Activated CD4-positive, alpha-beta memory T cell treated with anti-CD3 and anti-CD28 coated beads, Interleukin-2, amount 10 ng/mL, durations not matched to agents 7 days and 5 days (primary cell): ENCODE data around the gene GRM5. TPM values are rescaled to one million over a fixed set of nuclear protein-coding genes. Genes with fewer than 3 reads are reported as not detected.
"Not testable (repeated sequence)": the region's sequence is repeated elsewhere in the genome, so short reads cannot be mapped to it uniquely, and the experiment has no call there.

ENCODE experiments used
- CTCF ChIA-PET: fragments of 350-600 bp; sonication (Branson Sonifier 250); formaldehyde crosslinking; loops from one replicate; lab custom pipeline; 2021; ENCODE audit warnings: antibody characterized with exemption, inconsistent platforms; lab: Charles Lee
- POLR2A ChIA-PET: fragments of 350-600 bp; sonication (Branson Sonifier 250); formaldehyde crosslinking; loops from one replicate; lab custom pipeline; 2021; ENCODE audit warnings: antibody characterized with exemption; lab: Charles Lee
- DNase-seq: peaks from one replicate; pipeline ENCODE4 v3.0.0-alpha.2; 2020
- H3K27ac Mint-ChIP-seq: one replicate; pipeline ENCODE4 v1.8.0; 2021; ENCODE audit warnings: mild to moderate bottlenecking, mixed read lengths
- H3K27me3 Mint-ChIP-seq: one replicate; pipeline ENCODE4 v1.8.0; 2021; ENCODE audit warnings: mixed read lengths
- H3K36me3 Mint-ChIP-seq: one replicate; pipeline ENCODE4 v1.8.0; 2021; ENCODE audit warnings: low read depth, mixed read lengths
- H3K4me1 Mint-ChIP-seq: one replicate; pipeline ENCODE4 v1.8.0; 2021; ENCODE audit warnings: mixed read lengths
- H3K4me3 Mint-ChIP-seq: one replicate; pipeline ENCODE4 v1.8.0; 2021; ENCODE audit warnings: mild to moderate bottlenecking, mixed read lengths
- H3K9me3 Mint-ChIP-seq: one replicate; pipeline ENCODE4 v1.8.0; 2021; ENCODE audit warnings: mixed read lengths
- total RNA-seq, 2 experiments: library from RNA; stranded (reverse); gene quantifications; one replicate each; pipeline ENCODE4 v1.2.3, GENCODE V29; 2021

GRM5 gene
- total RNA-seq, 2 experiments from 2014 or later: not detected

GRCh38 chr11:88947843-88948572 lies 117.8 kb downstream of the GRM5 start:
- H3K27ac Mint-ChIP-seq, DNase-seq, H3K9me3 Mint-ChIP-seq, CTCF ChIA-PET, POLR2A ChIA-PET, H3K4me3 Mint-ChIP-seq, H3K36me3 Mint-ChIP-seq, H3K27me3 Mint-ChIP-seq, H3K4me1 Mint-ChIP-seq: not testable (repeated sequence)

- CTCF ChIA-PET, H3K4me3 Mint-ChIP-seq, H3K4me1 Mint-ChIP-seq, H3K27me3 Mint-ChIP-seq, H3K9me3 Mint-ChIP-seq, DNase-seq, H3K36me3 Mint-ChIP-seq, POLR2A ChIA-PET, H3K27ac Mint-ChIP-seq: not testable (repeated sequence)
These were observed 136.1 kb downstream of the GRM5 start for GRCh38 chr11:88929665-88930064.

GRCh38 chr11:88917065-88917464 lies 148.7 kb downstream of the GRM5 start:
- POLR2A ChIA-PET, H3K36me3 Mint-ChIP-seq, CTCF ChIA-PET, H3K4me3 Mint-ChIP-seq, H3K27ac Mint-ChIP-seq, H3K4me1 Mint-ChIP-seq, H3K9me3 Mint-ChIP-seq, H3K27me3 Mint-ChIP-seq, DNase-seq: not testable (repeated sequence)

GRCh38 chr11:88909500-88909899 lies 156.3 kb downstream of the GRM5 start:
- DNase-seq: no peak
- H3K27me3 Mint-ChIP-seq: no peaks in the 10 kb centered on the region
- H3K4me3 Mint-ChIP-seq: no peak overlapping the region
- ChIA-PET POLR2A (no interaction called here), CTCF (no interaction called here)
- no peaks in the 10 kb centered on the region for H3K36me3 Mint-ChIP-seq
- no peaks in the 10 kb centered on the region for H3K4me1 Mint-ChIP-seq
- no peaks in the 10 kb centered on the region for H3K9me3 Mint-ChIP-seq
- no peak overlapping the region for H3K27ac Mint-ChIP-seq

- H3K27me3 Mint-ChIP-seq, H3K9me3 Mint-ChIP-seq, POLR2A ChIA-PET, H3K27ac Mint-ChIP-seq, DNase-seq, H3K4me3 Mint-ChIP-seq, CTCF ChIA-PET, H3K4me1 Mint-ChIP-seq, H3K36me3 Mint-ChIP-seq: not testable (repeated sequence)
These were observed 164.3 kb downstream of the GRM5 start for GRCh38 chr11:88901436-88901835.

- POLR2A ChIA-PET, H3K27me3 Mint-ChIP-seq, H3K36me3 Mint-ChIP-seq, H3K4me3 Mint-ChIP-seq, DNase-seq, H3K27ac Mint-ChIP-seq, H3K4me1 Mint-ChIP-seq, CTCF ChIA-PET: not testable (repeated sequence)
- peaks cover 14% of the 10 kb centered on the region for H3K9me3 Mint-ChIP-seq
These were observed 176.9 kb downstream of the GRM5 start for GRCh38 chr11:88888855-88889254.

- DNase-seq: peak; percentile 25
- no peak overlapping the region for H3K27ac Mint-ChIP-seq
- no peak overlapping the region for H3K4me3 Mint-ChIP-seq
- H3K9me3 Mint-ChIP-seq: peaks cover 14% of the 10 kb centered on the region
- H3K4me1 Mint-ChIP-seq: no peaks in the 10 kb centered on the region
- H3K36me3 Mint-ChIP-seq: no peaks in the 10 kb centered on the region
- no peaks in the 10 kb centered on the region for H3K27me3 Mint-ChIP-seq
- POLR2A ChIA-PET: no interaction called here
- CTCF ChIA-PET: interaction anchor here (0.8 kb wide), 1 partner anchor 341 kb away, joined by 4 read pairs; no protein-coding TSS in a partner anchor
These were observed 179.0 kb downstream of the GRM5 start for GRCh38 chr11:88886796-88887195.

GRCh38 chr11:88882800-88883199 lies 183.0 kb downstream of the GRM5 start:
- CTCF ChIA-PET, H3K36me3 Mint-ChIP-seq: not testable (repeated sequence)

GRCh38 chr11:88861618-88862017 lies 204.2 kb downstream of the GRM5 start:
- POLR2A ChIA-PET: no interaction called here
- CTCF ChIA-PET: no interaction called here
- H3K36me3 Mint-ChIP-seq: no peaks in the 10 kb centered on the region

More at GRCh38 chr11:88882800-88883199, 183.0 kb downstream of the GRM5 start:
- H3K4me3 Mint-ChIP-seq, DNase-seq, H3K27ac Mint-ChIP-seq, H3K27me3 Mint-ChIP-seq, POLR2A ChIA-PET, H3K4me1 Mint-ChIP-seq: not testable (repeated sequence)
- peaks cover 14% of the 10 kb centered on the region for H3K9me3 Mint-ChIP-seq

GRCh38 chr11:88860431-88860830 lies 205.4 kb downstream of the GRM5 start:
- H3K27me3 Mint-ChIP-seq, H3K4me1 Mint-ChIP-seq, H3K9me3 Mint-ChIP-seq, CTCF ChIA-PET, DNase-seq, H3K27ac Mint-ChIP-seq, POLR2A ChIA-PET, H3K4me3 Mint-ChIP-seq, H3K36me3 Mint-ChIP-seq: not testable (repeated sequence)

More at GRCh38 chr11:88861618-88862017, 204.2 kb downstream of the GRM5 start:
- Mint-ChIP-seq H3K27ac (no peak overlapping the region), H3K4me3 (no peak overlapping the region), H3K27me3 (no peaks in the 10 kb centered on the region), H3K9me3 (peaks cover 2% of the 10 kb centered on the region), H3K4me1 (no peaks in the 10 kb centered on the region)
- no peak for DNase-seq

- POLR2A ChIA-PET, H3K9me3 Mint-ChIP-seq, H3K4me3 Mint-ChIP-seq, H3K27ac Mint-ChIP-seq, H3K4me1 Mint-ChIP-seq, H3K27me3 Mint-ChIP-seq, CTCF ChIA-PET, H3K36me3 Mint-ChIP-seq, DNase-seq: not testable (repeated sequence)
These were observed 211.8 kb downstream of the GRM5 start for GRCh38 chr11:88853963-88854362.

- H3K27ac Mint-ChIP-seq, CTCF ChIA-PET, H3K4me1 Mint-ChIP-seq, H3K27me3 Mint-ChIP-seq, POLR2A ChIA-PET, H3K4me3 Mint-ChIP-seq, H3K36me3 Mint-ChIP-seq, DNase-seq, H3K9me3 Mint-ChIP-seq: not testable (repeated sequence)
These were observed 214.2 kb downstream of the GRM5 start for GRCh38 chr11:88851547-88851946.

GRCh38 chr11:88849773-88850172 lies 216.0 kb downstream of the GRM5 start:
- DNase-seq, H3K4me1 Mint-ChIP-seq, H3K27me3 Mint-ChIP-seq, H3K27ac Mint-ChIP-seq, CTCF ChIA-PET, POLR2A ChIA-PET, H3K9me3 Mint-ChIP-seq, H3K36me3 Mint-ChIP-seq, H3K4me3 Mint-ChIP-seq: not testable (repeated sequence)

- Mint-ChIP-seq H3K9me3 (no peaks in the 10 kb centered on the region), H3K36me3 (no peaks in the 10 kb centered on the region), H3K27me3 (no peaks in the 10 kb centered on the region), H3K4me3 (no peak overlapping the region), H3K27ac (no peak overlapping the region), H3K4me1 (peaks cover 10% of the 10 kb centered on the region)
- CTCF ChIA-PET: no interaction called here
- DNase-seq: no peak
- POLR2A ChIA-PET: no interaction called here
These were observed 216.4 kb downstream of the GRM5 start for GRCh38 chr11:88849368-88849767.
